ENCODE measurements around the gene ANKRD65.
"Not testable (repeated sequence)": the region's sequence is repeated elsewhere in the genome, so short reads cannot be mapped to it uniquely, and the experiment has no call there.

Gene ANKRD65

DNA sequence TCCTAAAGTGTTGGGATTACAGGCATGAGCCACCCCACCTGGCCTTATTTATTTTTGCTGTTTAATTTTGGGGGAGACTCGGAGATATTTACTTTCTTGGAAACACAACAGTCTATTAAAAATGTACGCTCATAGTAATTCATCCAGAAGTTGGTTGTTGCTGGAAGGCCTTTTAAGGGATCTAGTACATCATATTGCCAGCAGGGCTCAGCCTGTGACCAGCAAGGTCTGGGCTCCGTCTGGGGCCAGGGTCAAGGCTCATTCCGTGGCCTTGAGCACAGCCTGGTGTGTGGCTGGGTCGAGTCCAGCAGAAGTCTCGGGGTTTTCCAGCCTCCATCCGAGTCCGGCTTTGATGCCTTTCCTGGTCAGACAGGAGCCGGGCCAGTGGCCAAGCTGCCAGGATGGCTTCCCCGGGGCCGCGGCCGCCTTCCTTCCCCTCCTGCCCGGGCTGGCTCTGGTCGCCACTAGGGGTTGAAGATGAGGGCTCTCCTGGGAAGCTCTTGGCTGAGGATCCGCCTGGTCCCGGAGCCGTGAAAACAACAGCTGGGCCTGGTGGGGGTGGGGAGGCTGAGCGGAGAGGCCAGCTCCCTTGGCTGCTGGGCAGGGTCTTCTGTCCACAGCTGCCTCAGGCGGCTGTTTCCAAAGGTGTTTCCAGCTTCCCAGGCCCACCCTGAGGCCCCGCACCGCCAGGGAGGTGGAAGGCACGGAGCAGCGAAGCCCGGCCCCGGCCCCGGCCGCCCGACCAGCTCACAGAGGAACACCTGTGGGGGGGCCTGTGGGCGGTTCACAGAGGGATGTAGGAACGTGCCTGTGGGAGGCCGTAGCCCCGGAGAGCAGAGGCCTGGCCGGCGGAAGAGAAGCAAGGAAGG, 9.3 kb upstream of the ANKRD65 start:
- no peak for DNase-seq

DNA sequence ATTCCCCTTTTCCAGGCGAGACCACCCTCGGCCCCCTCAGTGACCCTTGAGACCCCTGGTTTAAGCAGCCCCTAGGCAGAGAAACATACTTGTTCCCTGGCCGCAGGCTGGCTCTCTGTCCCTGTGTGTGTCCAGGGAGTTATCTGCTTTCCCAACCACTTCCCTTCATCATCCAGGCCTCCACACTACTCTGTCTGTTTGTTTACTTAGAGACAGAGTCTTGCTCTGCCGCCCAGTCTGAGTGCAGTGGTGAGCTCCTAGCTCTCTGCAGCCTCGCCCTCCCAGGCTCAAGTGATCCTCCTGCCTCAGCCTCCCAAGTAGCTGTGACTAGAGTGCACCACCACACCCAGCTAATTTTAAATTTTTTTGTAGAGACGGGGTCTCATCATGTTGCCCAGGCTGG, 8.6 kb upstream of the ANKRD65 start:
- no peak for DNase-seq

DNA sequence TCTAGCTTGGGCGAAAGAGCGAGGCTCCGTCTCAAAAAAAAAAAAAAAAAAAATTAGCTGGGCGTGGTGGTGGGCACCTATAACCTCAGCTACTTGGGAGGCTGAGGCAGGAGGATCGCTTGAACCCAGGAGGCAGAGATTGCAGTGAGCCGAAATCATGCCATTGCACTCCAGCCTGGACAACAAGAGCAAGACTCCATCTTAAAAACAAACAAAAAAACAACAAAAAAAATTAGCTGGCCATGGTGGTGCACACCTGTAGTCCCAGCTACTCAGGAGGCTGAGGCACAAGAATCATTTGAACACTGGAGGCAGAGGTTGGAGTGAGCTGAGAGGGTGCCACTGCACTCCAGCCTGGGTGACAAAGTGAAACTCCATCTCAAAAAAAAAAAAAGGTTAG, 7.9 kb upstream of the ANKRD65 start:
- not testable (repeated sequence) for DNase-seq

DNA sequence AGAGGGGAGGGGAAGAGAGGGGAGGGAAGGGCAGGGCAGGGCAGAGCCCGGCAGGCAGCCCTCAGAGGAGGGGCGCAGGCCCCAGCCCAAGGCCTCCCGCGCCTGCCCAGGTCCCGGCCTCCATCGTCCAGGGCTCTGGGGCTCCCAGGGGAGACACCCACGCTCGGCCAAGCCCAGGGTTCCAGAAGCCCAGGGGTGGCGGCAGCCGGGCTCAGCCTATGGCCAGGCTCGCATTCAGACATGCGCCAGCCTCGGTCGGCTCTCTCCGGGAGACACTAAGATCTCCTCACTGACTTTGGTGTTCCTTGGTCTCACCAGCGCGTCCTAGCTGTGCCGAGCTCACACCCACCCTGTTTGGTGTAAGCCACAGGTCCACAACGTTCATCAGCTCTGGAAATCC, 7.1 kb upstream of the ANKRD65 start:
- no peak for DNase-seq

DNA sequence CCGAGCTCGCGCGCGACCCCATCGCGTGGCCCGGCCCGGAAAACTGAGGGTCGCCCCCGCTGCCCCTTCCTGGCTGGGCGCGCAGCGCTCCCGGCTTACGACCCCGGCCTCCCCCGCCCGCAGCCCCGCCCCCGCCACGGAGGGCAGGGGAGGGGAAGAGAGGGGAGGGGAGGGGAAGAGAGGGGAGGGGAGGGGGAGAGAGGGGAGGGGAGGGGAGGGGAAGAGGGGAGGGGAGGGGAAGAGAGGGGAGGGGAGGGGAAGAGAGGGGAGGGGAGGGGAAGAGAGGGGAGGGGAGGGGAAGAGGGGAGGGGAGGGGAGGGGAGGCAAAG, 6.7 kb upstream of the ANKRD65 start:
- DNase-seq, result no peak

DNA sequence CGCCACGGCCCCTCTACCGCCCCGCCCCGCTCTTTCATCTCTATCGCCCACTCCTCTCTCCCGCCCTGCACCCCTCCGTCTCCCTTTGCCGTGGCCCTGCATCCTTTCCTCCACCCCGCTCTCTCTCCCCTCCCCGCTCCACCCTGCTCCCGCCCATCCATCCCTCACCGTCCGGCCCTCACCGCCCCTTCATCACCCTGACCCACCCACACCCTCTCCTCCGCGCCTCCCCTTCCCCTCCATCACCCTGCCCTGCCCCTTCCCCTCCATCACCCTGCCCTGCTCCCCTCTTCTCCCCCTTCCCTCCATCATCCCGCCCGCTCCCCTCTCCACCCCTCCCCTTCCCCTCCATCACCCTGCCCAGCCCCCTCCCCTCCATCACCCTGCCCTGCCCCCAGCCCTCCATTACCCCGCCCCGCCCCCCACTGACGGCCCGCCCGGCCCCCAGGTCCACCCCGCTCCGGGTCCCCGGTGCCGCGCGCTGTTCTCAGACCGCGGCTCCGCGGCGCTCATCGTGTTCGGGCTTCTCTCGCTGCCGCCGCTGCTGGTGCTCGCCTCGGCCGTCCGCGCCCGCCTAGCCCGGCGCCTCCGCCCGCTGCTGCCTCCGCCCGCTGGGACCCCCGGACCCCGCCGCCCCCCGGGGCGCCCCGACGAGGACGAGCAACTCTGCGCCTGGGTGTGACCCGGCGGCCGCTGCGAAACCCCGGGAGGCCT, 6.2 kb upstream of the ANKRD65 start:
- DNase-seq, result no peak

DNA sequence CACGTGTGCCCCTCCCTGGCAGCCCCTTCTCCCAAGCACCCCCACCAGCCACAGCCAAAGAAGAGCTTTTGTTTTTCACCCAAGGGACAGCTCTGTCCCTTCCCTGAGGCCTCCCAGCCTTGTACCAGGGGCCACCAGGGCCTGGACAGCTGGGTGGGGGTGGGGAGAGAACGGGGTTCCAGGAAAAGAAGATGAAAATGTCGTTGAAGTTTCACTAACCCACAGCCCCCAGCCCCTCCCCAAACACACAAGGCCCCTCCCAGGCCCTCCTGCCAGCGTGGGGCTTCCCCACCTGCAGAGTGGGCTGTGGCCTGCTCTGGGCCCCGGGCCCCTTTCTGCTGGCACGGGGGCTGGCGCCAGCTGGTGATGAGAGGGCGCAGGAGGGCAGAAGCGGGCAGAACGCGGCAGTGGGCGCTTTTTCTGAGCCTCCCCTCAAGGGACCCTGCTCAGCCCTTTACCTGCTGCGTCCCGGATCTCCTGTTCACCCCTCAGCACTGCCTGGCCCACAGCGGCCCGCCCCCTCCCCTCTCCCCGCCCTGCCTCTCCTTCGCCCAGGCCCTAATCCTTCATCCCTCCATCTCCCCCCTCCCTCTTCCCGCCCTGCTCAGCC, 5.5 kb upstream of the ANKRD65 start:
- DNase-seq, result no peak

DNA sequence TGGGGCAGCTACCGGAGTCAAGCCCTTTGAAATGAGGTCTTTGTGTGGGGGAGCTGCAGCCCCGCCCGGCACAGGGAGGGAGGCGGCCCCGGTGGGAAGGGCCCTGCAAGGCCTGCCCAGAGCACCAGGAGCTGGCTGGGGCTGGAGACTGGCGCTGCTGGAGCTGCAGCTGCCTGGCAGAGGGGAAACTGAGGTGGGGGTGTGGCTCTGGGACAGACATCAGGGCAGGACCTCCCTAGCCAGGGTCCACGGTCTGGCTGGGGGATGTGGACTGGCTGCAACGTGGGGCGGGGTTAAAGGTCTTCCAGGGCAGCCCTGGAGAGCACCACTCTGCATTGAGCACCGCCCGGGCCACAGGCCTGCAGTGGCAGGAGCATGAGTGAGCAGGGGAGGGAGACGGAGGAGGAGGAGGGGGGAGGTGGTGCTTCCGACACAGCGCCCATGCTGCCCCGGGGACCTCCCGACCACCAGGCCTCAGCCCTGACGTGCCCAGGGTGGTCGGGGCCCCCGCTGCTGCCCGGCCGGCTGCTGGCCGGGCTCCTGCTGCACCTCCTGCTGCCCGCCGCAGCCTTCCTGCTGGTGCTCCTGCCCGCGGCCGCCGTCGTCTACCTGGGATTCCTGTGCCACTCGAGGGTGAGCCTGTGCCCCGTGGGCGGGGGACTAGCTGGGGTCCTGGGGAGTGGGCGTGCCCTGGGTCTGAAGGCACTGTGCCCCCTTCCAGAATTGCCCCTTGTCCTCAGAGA, 4.8 kb upstream of the ANKRD65 start:
- DNase-seq, result no peak

DNA sequence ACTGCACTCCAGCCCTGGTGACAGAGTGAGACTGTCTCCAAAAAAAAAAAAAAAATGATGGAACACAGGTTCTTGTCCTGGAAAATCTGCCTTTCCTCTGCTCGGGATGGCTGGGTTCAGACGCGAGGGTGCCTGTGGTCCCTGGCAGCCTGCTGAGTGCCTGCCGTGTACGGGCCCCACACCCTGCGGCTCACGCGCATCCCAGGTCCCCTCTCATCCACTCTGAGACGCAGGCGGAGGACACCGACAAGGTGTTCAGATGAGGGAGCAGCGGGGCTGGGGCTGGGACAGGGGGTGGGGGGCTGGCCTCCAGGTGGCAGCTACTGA, 4.3 kb upstream of the ANKRD65 start:
- DNase-seq, result no peak

DNA sequence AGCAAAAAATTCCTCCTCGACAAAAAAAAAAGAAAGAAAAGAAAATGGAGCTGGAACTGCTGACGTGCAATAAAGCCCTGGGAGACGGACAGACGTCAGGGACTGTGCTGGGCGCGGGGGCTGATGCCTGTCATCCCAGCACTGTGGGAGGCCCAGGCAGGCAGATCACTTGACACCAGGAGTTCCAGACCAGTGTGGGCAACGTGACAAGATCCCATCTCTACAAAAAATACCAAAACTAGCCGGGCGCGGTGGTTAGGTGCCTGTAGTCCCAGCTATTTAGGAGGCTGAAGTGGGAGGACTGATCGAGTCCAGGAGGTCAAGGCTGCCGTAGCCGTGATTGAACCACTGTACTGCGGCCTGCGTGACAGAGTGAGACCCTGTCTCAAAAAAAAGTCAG, 3.6 kb upstream of the ANKRD65 start:
- no peak for DNase-seq

DNA sequence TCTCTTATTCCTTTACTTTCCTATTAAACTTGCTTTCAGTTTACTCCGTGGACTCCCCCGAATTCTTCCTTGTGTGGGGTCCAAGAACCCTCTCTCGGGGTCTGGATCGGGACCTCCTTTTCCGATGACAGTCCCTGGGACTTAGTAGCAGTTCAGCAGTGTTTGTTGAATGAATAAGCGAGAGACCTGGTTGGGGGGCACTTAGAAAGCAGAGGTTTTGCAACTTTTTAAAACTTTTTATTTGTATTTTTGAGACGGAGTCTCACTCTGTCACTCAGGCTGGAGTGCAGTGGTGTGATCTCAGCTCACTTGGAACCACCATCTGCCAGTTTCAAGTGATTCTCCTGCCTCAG, 2.1 kb upstream of the ANKRD65 start:
- DNase-seq, result no peak

DNA sequence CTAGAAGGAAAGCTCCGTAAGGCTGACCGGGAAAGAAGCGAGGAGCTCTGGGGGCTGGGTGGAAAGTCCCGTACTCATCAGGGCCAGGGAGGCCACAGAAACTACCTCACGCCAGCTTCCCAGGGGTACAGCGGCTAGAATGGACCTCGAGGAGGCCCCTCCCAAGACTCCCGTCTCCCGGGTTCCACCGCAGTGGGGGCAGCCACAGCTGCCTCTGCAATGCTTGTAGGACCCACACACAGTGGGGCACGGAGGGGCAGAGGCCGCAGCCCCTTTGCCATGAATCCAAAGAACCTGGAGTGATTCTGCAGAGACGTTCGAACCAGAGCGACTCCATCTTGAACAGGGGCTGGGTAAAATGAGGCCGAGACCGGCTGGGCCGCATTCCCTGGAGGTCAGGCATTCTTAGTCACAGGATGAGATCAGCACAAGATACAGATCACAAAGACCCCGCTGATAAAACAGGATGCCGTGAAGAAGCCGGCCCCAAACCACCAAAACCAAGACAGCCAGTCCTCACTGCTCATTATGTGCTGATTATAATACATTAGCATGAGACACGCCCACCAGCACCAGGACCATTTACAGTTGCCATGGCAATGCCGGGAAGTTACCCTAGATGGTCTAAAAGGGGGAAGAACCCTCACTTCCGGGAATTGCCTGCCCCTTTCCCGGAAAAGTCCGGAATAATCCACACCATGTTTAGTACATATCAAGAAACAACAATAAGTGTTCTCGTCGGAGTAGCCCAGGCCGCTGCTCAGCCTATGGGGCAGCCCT, 1.6 kb upstream of the ANKRD65 start:
- no peak for DNase-seq

DNA sequence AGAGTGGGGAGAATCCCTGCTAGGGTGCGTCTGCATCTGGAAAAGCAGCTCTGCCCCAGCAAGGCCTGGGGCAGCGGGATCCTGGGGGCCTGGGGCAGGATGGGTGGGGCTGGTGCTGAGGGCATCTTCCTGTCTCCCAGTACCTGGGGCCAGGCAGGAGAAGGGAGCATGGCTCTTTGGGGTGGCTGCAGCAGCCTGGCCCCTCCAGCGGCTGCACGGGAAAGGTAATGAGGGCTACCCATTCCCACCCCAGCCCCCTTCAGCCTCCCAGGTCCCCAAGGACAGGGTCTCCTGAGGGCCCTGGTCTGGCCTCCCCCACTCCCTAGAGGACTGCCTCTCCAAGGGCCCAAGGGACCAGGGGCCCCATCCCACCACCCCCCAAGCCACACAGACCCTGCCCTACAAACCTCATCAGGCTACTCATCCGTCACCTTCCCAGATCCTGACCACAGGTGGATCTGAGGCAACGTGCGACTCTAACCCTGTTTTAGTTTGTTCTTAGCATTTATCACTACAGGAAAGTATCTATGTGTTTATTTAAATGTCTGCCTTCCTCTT, 910 bp upstream of the ANKRD65 start:
- DNase-seq, result no peak

DNA sequence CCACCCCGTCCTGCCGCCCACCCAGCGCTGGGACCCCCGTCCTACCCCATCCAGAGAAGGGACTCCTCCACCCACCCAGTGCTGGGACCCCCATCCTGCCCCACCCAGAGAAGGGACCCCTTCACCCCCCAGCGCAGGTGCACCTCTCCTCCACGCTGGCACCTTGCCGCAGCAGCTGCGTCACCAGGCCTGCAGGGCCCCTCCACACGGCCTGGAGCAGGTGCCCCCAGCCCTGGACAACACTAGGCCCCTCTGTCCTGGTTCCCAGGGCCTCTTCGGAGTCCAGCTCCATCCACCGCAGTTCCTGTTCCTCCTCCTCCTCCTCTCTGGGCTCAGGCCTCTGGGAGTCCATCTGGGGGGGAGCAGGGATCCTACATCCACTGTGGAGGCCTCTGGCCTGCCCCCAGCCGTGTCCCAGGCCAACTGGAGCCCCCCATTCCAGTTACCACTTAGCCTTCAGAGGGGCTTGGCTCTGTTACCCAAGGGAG, 378 bp downstream of the ANKRD65 start:
- no peak for DNase-seq

DNA sequence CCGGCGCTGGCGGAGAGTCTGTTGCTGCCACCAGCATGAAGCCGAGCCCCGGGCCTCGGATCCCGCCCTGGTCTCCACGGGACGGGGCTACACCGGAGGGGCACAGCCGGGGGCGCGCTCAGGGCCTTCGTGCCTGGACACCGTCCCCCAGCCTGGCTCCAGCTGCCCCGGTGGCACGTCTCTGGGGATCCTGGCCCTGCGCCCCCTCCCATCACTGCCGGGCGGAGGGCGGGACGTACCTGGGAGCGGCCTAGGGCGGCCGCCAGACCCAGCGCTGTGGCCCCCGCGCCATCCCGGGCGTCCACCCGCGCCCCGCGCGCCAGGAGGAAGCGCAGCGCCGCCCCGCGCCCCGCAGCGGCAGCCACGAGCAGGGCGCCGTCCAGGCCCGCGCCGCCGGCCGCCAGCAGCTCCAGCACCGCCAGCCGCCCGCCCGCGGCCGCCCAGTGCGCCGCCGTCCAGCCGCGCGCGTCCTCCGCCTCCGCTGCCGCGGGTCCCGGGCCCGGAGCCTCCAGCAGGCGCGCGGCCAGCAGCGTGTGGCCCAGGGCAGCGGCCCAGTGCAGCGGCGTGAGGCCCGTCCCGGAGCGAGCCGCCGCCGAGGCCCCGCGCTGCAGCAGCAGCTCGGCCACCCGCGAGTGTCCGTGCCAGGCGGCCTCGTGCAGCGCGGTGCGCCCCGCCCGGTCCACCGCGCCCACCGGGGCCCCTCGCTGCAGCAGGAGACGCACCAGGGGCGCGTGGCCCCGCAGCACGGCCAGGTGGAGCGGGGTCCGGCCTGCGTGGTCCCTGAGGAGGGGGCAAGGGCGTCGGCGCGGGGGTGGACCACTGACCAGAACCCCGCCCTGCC, 1.0 kb downstream of the ANKRD65 start:
- no peak for DNase-seq

DNA sequence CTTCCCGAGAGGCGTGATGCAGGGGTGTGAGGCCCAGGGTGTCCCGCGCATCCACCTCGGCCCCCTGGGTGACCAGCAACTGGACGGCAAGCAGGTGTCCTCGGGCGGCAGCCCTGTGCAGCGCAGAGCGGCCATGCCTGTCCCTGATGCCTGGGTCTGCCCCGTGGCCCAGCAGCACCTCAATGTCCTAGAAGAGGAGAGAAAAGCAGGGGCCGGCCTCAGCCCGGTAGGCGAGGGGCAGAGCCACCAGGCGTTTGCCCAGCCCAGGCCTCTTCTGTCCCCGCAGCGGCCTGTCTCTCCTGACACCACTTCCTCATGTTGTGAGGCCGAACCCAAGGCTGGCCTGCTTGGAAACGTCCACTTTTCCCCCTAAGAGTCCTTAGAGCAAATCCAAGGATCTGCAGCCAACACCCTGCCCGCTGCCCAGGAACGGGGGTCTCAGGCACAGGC, 1.7 kb downstream of the ANKRD65 start:
- no peak for DNase-seq

DNA sequence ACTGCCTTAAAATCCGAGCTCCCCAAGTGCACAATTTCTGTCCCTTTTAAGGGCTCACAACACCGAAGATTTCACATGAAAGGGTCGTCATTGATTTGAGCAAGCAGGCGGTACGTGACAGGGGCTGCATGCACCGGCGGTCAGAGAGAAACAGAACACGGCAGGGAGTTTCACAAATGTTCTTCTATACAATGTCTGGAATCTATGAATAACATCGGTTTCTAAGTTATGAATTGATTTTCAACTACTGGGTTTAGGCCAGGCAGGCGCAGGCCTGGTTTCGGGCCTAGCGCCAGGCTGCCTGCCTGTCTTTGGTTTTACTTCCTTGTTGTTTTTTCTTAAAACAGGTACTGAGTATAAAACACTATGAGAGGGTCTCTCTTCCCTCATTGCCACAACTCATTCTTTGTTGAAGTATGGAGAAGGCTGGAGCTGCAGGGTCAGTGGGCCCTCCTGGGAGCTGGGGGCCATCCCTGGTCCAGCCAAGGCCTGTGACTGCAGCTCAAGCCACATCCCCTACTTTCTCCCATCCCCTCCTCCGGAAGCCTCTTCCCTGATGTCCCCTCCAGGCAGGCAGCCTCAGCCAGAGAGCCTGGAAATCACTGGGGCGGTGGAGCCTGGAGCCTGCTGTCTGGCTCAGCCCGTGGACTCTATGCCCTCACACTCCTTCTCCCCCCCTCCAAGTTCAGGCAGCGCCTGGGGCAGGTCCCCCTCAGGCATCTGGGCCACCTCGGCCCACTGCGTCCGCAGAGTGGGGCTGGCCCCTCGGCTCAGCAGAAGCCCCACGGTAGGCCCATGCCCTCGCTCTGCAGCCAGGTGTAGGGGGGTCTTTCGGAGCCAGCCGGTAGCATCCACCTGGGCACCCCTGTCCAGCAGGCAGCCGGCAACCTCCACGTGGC, 2.4 kb downstream of the ANKRD65 start:
- no peak for DNase-seq

DNA sequence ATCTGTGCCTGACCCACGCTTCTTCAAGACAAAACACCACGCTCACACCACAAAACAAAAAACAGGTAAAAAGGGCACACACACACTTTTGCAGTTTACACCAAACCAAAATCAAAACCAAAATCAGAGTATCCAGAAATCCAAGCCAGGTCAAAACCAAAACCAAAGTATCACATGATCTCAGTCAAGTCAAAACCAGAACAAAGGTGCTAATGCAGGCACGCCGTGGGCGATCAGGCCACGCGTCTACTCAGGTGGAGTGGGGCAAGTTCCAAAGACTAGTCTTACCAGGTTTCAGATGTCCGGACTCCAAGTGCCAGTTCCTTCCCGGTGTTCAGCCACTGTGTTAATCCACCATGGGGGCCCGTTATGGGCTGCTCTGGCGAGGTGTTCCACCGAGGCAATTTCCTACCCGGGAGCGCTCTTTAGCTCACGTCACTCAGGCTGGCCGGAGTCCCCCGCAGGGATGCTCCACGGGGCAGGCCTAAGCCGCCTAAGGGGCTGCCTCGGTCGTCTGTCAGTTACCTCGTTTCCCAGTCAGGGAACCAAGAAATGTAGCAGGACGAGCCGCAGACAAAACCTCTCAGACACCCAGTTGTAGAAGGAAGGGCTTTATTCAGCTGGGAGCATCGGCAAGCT, 3.1 kb downstream of the ANKRD65 start:
- DNase-seq, result not testable (repeated sequence)

DNA sequence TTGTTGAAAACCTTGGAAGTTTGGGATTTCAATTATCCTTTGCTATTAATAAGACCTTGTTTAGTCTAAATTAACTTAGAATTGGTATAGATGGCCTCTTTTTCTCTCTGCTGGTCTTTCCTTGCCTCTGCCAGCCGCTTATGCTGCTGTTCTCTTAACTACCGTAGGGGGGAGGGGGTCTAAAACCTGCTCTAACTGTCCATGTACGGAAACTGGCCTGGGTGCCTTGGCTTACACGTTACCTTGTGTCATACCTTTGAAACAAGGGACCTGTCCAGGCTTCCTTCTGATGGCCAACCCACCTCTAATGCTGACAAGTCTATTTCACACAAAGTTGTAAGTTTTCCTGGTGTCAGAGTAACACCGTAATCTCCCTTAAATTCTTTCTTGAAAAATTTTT, 3.7 kb downstream of the ANKRD65 start:
- DNase-seq, result not testable (repeated sequence)

DNA sequence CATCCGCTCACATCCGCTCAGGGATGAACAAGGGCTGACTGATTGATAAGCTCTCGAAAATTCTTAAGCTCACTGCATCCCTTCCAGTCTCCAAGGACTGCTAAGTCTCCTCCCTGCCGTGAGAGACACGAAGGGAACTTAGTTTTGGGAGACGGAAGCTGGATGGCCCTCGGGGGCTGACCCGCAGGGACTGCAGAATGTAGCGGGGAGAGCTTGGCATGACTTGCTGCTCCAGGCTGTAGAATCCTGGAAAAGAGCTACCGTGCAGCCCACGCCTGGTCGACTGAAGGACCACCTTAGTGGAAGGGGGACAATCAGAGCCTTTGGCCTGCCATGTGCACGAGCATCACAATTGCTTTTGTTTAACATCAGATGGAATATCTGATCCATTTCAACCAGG, 5.3 kb downstream of the ANKRD65 start:
- DNase-seq, result no peak
